GM10248 (cell line): ENCODE data around the gene CNTNAP2.

Experiments
- CTCF ChIA-PET: fragments of 300-600 bp; sonication (Branson Sonifier 250); formaldehyde crosslinking; extraction: SDS; loops from one replicate; lab custom pipeline; 2021; ENCODE audit warnings: antibody characterized with exemption; lab: Yijun Ruan, JAX
- POLR2A ChIA-PET: fragments of 350-650 bp; sonication (Branson Sonifier 250); formaldehyde crosslinking; extraction: SDS; loops from one replicate; lab custom pipeline; 2020; ENCODE audit warnings: antibody characterized with exemption; lab: Yijun Ruan, JAX
- DNase-seq: peaks from one replicate; pipeline ENCODE4 v3.0.0; 2012; ENCODE audit errors: extremely low spot score
- TF ChIP-seq, protein P1 (sequence below): IDR thresholded peaks from 2 replicates; pipeline ENCODE4 v1.5.1; 2012; ENCODE audit warnings: mild to moderate bottlenecking, low read depth; ENCODE audit errors: extremely low read depth, missing control alignments, control extremely low read depth

Gene CNTNAP2

DNA sequence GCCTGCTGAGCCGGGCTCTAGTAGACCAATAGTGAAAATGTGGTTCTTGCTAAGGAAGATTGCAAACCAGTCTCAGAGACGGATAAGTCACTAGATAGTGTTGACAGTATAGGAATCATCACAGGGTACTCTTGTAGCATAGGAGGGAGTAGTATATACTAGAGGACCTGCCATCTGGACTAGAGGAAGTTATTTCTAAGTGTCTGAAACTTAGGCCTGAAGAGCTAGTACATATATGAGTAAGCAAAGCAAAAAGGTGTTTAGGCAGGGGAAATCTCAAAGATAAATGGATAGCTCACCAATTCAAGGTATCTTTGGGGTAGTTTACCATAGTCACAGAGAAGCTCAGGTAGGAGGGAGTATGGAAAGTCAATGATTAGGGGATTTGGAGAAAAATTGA lies 428.1 kb downstream of the CNTNAP2 start:
- ChIA-PET CTCF (no interaction called here), POLR2A (no interaction called here)
- TF ChIP-seq, protein P1, sequence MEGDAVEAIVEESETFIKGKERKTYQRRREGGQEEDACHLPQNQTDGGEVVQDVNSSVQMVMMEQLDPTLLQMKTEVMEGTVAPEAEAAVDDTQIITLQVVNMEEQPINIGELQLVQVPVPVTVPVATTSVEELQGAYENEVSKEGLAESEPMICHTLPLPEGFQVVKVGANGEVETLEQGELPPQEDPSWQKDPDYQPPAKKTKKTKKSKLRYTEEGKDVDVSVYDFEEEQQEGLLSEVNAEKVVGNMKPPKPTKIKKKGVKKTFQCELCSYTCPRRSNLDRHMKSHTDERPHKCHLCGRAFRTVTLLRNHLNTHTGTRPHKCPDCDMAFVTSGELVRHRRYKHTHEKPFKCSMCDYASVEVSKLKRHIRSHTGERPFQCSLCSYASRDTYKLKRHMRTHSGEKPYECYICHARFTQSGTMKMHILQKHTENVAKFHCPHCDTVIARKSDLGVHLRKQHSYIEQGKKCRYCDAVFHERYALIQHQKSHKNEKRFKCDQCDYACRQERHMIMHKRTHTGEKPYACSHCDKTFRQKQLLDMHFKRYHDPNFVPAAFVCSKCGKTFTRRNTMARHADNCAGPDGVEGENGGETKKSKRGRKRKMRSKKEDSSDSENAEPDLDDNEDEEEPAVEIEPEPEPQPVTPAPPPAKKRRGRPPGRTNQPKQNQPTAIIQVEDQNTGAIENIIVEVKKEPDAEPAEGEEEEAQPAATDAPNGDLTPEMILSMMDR = no peak
- no peak for DNase-seq

DNA sequence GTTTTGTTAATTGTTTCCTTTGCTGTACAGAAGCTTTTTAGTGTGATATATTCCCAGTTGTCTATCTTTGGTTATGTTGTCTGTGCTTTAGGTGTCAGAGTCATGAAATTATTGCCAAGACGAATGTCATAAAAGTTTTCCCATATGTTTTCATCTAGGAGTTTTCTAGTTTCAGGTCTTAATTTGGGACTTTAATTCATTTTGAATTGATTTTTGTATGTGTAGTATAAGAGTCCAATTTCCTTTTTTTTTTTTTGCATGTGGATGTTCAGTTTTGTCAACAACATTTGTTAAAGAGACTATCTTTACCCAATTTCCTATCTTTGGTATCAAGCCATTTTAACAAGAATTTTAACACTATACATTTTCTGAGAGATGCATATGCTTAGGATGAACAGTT lies 432.2 kb downstream of the CNTNAP2 start:
- CTCF ChIA-PET = no interaction called here
- TF ChIP-seq, protein P1 = no peak
- POLR2A ChIA-PET = no interaction called here
- no peak for DNase-seq

- no peak for DNase-seq
- CTCF ChIA-PET = no interaction called here
- TF ChIP-seq, protein P1 = no peak
Observed at GRCh38 chr7:146554556-146554955, 438.0 kb downstream of the CNTNAP2 start.

DNA sequence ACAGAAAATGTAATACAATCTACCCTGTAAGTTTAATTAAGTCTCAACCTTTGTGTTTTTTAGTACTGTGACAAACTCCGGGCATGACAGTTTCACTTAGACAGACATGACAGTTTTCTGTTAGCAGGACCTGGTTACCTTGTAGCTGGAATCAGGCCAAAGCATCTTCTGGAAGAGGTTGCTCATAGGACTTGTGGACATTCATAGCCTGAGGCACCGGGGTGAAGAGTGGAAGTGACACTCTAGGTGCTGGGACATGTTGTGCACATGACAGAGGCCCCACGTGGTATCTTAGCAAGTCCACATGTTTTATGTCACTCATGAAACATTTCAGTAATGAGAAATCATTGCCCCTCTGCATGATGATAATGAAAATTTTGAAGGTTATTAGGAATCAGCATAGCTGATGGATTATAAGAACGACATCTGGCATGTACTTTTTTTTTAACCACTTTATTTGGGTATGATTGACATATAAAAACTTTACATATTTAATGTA lies 441.4 kb downstream of the CNTNAP2 start:
- no peak for DNase-seq
- CTCF ChIA-PET = no interaction called here
- TF ChIP-seq, protein P1 = no peak
- POLR2A ChIA-PET = no interaction called here

More at GRCh38 chr7:146554556-146554955, 438.0 kb downstream of the CNTNAP2 start:
- POLR2A ChIA-PET = no interaction called here

- TF ChIP-seq, protein P1 = no peak
- POLR2A ChIA-PET = no interaction called here
- no peak for DNase-seq
- CTCF ChIA-PET = no interaction called here
Observed at GRCh38 chr7:146565872-146566271, 449.3 kb downstream of the CNTNAP2 start.

DNA sequence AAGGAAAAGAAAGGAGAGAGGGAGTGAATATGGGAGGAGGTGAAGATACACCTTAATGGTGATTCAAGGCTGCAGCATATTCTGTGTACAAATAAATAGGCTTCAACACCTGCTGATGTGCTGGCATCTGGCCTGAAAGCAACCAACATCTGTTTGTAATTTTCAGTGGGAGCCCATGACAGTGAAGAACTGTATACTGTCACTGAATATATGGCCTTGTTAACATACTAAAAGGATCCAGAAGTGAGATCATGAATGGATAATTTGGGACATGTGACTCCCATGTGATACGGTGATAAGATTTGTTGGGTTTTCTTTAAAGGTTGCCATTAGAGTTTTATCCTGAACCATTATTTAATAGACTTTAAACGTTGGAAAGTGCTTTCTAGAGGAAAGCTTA lies 459.3 kb downstream of the CNTNAP2 start:
- DNase-seq = no peak
- POLR2A ChIA-PET = no interaction called here
- TF ChIP-seq, protein P1 = no peak
- CTCF ChIA-PET = no interaction called here

DNA sequence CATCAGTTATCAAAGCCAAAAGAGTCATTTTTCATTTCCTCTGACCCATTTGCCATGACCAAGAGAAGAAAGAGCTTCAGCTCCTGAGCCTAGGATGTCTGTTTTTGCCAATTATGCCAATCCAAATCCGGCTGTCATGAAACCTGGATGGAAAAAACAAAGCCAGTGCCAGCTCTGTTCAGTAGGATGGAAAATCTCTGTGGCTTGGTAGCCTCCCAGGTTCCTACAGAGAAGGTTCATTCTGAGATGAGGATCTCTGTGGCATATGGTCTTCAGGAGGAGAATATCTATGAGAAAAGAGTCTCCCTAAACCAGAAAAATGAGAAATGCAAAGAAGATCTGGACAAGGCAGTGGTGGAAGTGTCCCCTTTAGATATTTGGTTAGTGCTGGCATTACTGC lies 475.4 kb downstream of the CNTNAP2 start:
- TF ChIP-seq, protein P1 = no peak
- CTCF ChIA-PET = no interaction called here
- DNase-seq = no peak

More for the DNA sequence above, 475.4 kb downstream of the CNTNAP2 start:
- POLR2A ChIA-PET = no interaction called here
